Hematopoietic multipotent progenitor cell treated with erythropoietin and hydrocortisone succinate and interleukin-3 and kit ligand, for 6 days (in vitro differentiated cells): Measurements from ENCODE around the gene NUP50.

Source experiments
- DNase-seq: peaks from one replicate; pipeline ENCODE4 v3.0.0-alpha.2; 2015

NUP50 gene

GRCh38 chr22:45233827-45234226, 70.1 kb downstream of the NUP50 start:
- no peak for DNase-seq

DNA sequence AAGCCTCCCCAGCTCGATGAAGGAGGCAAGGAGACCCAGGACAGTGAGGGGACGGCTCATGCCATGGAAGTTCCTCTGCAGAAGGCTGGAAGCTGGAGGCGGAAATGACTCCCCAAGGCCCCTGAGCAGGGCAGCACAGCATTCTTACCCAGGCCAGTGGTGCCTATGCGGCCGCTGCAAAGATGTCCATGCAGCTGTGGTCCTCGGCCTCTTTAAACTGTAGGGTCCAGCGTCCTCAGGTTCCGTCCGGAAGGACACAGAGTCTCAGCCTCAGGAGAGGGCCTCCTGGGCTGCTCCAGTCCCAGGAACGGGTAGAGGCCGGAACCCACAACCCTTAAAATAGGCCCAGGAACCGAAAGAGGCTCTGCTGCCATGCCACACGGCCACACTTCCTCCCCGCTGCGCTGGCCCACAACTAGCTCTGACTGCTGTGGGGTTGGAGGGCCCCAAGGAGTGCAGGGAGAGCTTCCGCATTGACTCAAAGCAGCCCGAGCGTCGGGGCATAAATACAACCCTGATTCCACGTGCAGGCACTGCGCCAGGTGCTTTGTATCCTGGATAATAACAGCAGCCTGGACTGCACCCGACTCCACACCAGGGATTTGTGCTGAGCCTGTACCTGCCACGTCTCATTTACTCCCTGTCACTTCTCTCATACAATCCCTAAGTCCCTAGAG, 71.5 kb downstream of the NUP50 start:
- DNase-seq = peak; percentile 74

GRCh38 chr22:45235851-45236342, 72.2 kb downstream of the NUP50 start:
- no peak for DNase-seq

- DNase-seq = no peak
These were observed 73.6 kb downstream of the NUP50 start for GRCh38 chr22:45237065-45237990.
